Ovary (tissue), 9 donors: ENCODE results near the gene PRPF4. TPM values are rescaled to one million over a fixed set of nuclear protein-coding genes. Genes with fewer than 3 reads are reported as not detected.

ENCODE experiments used
- DNase-seq, 5 donors: peaks; one replicate each; pipeline ENCODE4 v3.0.0-alpha.2; 2019 to 2020
- H3K27ac ChIP-seq, 2 donors: fragments of 200-600 bp; one replicate each; pipeline versions ENCODE4 v1.5.1 to v1.8.0; 2019 to 2022
- H3K27me3 ChIP-seq: fragments of 200-600 bp; one replicate; pipeline ENCODE4 v1.8.0; 2022
- H3K36me3 ChIP-seq: fragments of 200-600 bp; sonication (generic); one replicate; pipeline ENCODE4 v1.5.1; 2019
- H3K4me1 ChIP-seq: one replicate; pipeline ENCODE4 v1.8.1; 2013; ENCODE audit warnings: mild to moderate bottlenecking, moderate library complexity; ENCODE audit not compliant: insufficient read depth
- H3K4me3 ChIP-seq: fragments of 200-600 bp; sonication (generic); one replicate; pipeline ENCODE4 v1.5.1; 2017
- H3K9me3 ChIP-seq, 2 donors: fragments of 200-600 bp in 1 of 2; sonication (generic) in 1 of 2; one replicate each; pipeline versions ENCODE4 v1.5.1 to v1.8.1; 2013 to 2019; ENCODE audit warnings: mild to moderate bottlenecking in 1 of 2, moderate library complexity in 1 of 2
- CTCF ChIP-seq, 3 donors: fragments of 450-650 bp in 2 of 3; fragments of 200-600 bp in 1 of 3; IDR thresholded peaks; one replicate each; pipeline versions ENCODE4 v1.5.1 to v1.8.0; 2016 to 2022; ENCODE audit warnings: antibody characterized with exemption in 3 of 3, mild to moderate bottlenecking in 1 of 3
- EP300 ChIP-seq: sonication (generic); formaldehyde crosslinking; IDR thresholded peaks from one replicate; pipeline ENCODE4 v1.6.1; 2017; ENCODE audit warnings: antibody characterized with exemption
- POLR2A ChIP-seq: fragments of 450-650 bp; IDR thresholded peaks from one replicate; pipeline ENCODE4 v1.6.1; 2017; ENCODE audit warnings: antibody characterized with exemption, mild to moderate bottlenecking, moderate library complexity
- WGBS, 3 donors: extraction: QIAGEN DNeasy Blood & Tissue Kit in 1 of 3; methylation state at CpG; one replicate each; pipeline versions ENCODE4 v1.1.5 to v1.1.7; 2013 to 2017; 5-methylcytosine and 5-hydroxymethylcytosine counted together
- intact Hi-C, 4 donors: fragments of 100-400 bp; cut with DNase I; formaldehyde crosslinking; loops; one replicate each; pipeline versions ENCODE4 v1.11.0 to v1.15.1; 2022 to 2023
- polyA plus RNA-seq, 2 donors: library from polyadenylated mRNA; stranded (reverse); fragments of 200-250 nt in 1 of 2; fragments of 350-450 nt in 1 of 2; fragmentation: Illumina TruSeq in 1 of 2; extraction: RNeasy Lipid Tissue Mini Kit (QIAGEN cat#74804) in 1 of 2; gene quantifications; one replicate each; pipeline ENCODE4 v1.2.3, GENCODE V29; 2013 to 2014
- total RNA-seq, 7 donors: library from RNA; depleted of rRNA in 2 of 7; stranded (reverse); fragments of >200 nt in 2 of 7; fragmentation: NEBNext Ultra II Directional in 3 of 7; extraction: Animal tissue kit (Norgen Biotek cat#: 25700) in 3 of 7; gene quantifications; one replicate each; pipeline versions ENCODE4 v1.1.0 to v1.2.4, GENCODE V29; 2016 to 2023
- donor health status: DM: no; HTN: no; CAD: no; lungs with moderate emphysema.
- donor health status: DM: no; HTN: no; CAD: no.
- donor health status: Bipolar disorder and iron deficiency.
- donor health status: DM: yes; HTN: yes; CAD: no.
- donor health status: DM: no; HTN: no; CAD: no.
- donor health status: DM: yes; HTN: yes; CAD: no.

PRPF4 gene
- total and polyA plus RNA-seq, 9 donors = 12.5 to 30.8 (median 22.3) TPM

DNA sequence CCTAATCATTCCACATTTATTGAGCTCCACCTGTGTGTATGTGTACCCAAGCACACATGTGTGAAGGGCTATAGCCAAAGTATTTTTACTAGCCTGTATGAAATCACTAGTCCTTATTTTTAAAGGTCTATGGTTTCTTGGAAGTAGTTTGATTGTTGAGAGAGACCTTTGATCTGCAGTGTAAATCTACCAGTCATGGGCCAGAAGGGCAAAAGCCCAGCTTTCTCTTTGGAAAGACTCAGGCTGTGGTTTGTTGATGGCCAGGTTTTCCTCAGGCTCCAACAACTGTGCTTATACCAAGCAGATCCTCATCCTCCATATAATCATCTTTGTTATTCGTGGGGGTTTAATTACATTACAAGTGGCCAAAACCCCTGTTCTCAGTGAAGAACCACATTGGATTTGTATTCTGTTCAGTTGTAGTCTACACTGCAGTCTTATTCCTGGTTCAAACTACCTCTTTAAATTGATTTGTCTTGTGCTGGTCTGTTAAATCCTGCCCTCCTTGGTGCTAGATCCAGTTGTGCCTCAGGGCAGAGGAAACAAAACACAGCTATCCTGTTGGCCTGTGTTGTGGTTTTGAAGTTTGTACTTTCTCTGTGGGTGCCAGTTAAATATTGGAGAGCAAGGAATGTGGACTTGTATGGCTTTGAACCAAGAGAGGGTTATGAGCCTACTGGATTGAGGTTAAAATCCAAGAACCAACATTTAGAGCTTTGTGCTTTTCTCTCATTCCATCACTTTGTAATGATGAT lies 13.4 kb upstream of the PRPF4 start:
- DNase-seq = no peak
- WGBS, 3 donors = 90 to 96% (median 94%) methylated on average over 1 of the region's 1 CpG
- Histone ChIP-seq H3K27ac (no peak overlapping the region), H3K36me3 (no peaks in the 10 kb centered on the region), H3K27me3 (no peaks in the 10 kb centered on the region), H3K9me3 (no peaks in the 10 kb centered on the region), H3K4me3 (no peak overlapping the region), H3K4me1 (no peaks in the 10 kb centered on the region)
- intact Hi-C loops = no loop called here
- no peak for TF ChIP-seq EP300
- no peak for TF ChIP-seq CTCF (IDR thresholded peaks at IDR 0.05)
- no peak for TF ChIP-seq POLR2A

- H3K27ac ChIP-seq = no peak overlapping the region
- WGBS, 3 donors = 77 to 86% (median 83%) methylated on average over 3 of the region's 3 CpGs
- no peak for TF ChIP-seq CTCF (IDR thresholded peaks at IDR 0.05)
- TF ChIP-seq POLR2A = no peak
- TF ChIP-seq EP300 = no peak
- no peaks in the 10 kb centered on the region for H3K9me3 ChIP-seq
- no peak for DNase-seq
- no peaks in the 10 kb centered on the region for H3K36me3 ChIP-seq
- H3K27me3 ChIP-seq = no peaks in the 10 kb centered on the region
- intact Hi-C loops = no loop called here
- H3K4me1 ChIP-seq = no peaks in the 10 kb centered on the region
- no peak overlapping the region for H3K4me3 ChIP-seq
Observed at GRCh38 chr9:113266174-113266573, 9.3 kb upstream of the PRPF4 start.

DNA sequence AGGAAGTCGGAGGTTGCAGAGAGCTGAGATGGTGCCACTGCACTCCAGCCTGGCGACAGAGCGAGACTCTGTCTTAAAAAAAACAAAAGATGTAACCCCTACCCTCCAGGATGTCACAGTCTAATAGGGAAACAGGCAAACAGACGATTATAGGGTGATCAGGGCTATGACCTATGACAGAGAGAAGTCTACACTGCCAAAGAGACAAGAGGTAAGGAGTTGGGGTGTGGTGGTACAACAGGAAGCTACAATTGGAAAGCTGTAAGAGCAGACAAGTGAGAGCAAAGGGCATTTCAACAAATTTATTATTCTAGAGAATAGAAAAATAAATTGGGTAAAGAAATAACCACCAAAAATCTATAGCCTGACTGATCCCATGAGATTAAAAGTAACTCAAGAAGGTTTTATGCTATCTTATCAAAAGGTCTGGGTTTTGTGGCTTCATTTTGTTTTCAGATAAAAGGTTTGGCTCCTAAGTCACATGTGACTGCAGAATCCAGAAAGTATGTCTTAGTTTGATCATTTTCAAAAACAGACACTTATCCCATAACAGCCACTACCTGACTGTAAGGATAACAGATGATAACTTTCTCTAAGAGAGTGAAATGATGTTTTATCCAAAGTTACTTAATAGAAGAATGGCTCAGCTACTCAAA lies 7.4 kb upstream of the PRPF4 start:
- Histone ChIP-seq H3K9me3 (no peaks in the 10 kb centered on the region), H3K27me3 (no peaks in the 10 kb centered on the region), H3K27ac (no peak overlapping the region), H3K4me1 (no peaks in the 10 kb centered on the region), H3K36me3 (no peaks in the 10 kb centered on the region), H3K4me3 (no peak overlapping the region)
- intact Hi-C loops = no loop called here
- TF ChIP-seq POLR2A (no peak), CTCF (IDR thresholded peaks at IDR 0.05) (no peak), EP300 (no peak)
- WGBS, 3 donors = 88 to 91% (median 88%) methylated on average over 4 of the region's 4 CpGs
- DNase-seq = no peak

- no peak overlapping the region for H3K27ac ChIP-seq
- TF ChIP-seq EP300 = no peak
- TF ChIP-seq POLR2A = no peak
- no peak for TF ChIP-seq CTCF (IDR thresholded peaks at IDR 0.05)
- WGBS, 3 donors = 86 to 90% (median 88%) methylated on average over 2 of the region's 2 CpGs
- no peak for DNase-seq
- H3K36me3 ChIP-seq = no peaks in the 10 kb centered on the region
- H3K4me1 ChIP-seq = no peaks in the 10 kb centered on the region
- no peak overlapping the region for H3K4me3 ChIP-seq
- H3K27me3 ChIP-seq = no peaks in the 10 kb centered on the region
- intact Hi-C loops = no loop called here
- H3K9me3 ChIP-seq = no peaks in the 10 kb centered on the region
Observed at GRCh38 chr9:113269355-113269754, 6.1 kb upstream of the PRPF4 start.
